ENCODE results near the gene ACTR6.

The ACTR6 gene

GRCh38 chr12:100189636-100190394 is 10.8 kb upstream of the ACTR6 start:
- no peak overlapping the region for H3K9ac ChIP-seq (ENCODE audit: low read depth, low read length, poor library complexity, severe bottlenecking)
- H3K79me2 ChIP-seq (ENCODE audit: insufficient read depth, low read length): peaks cover 46% of the 10 kb centered on the region
- no peak overlapping the region for H3K4me2 ChIP-seq (ENCODE audit: low read depth, low read length, poor library complexity, severe bottlenecking)
- H3F3A ChIP-seq (ENCODE audit: low read depth): no peaks in the 10 kb centered on the region
- TF ChIP-seq CTCF (conservative IDR thresholded peaks at IDR 0.05; ENCODE audit: low read length) (no peak), EZH2phosphoT487 (IDR thresholded peaks at IDR 0.05; ENCODE audit: borderline replicate concordance) (no peak)
- H2AFZ ChIP-seq (ENCODE audit: low read length): no peak overlapping the region
- H3K4me1 ChIP-seq (ENCODE audit: insufficient read depth, low read length, poor library complexity, severe bottlenecking): peaks cover 32% of the 10 kb centered on the region
- peaks cover 9% of the 10 kb centered on the region for H4K20me1 ChIP-seq (ENCODE audit: insufficient read depth, low read length, poor library complexity, severe bottlenecking)
- no peaks in the 10 kb centered on the region for H3K9me3 ChIP-seq (ENCODE audit: insufficient read depth, low read depth, low read length)
- H3K4me3 ChIP-seq (ENCODE audit: low read length, poor library complexity, severe bottlenecking): no peak overlapping the region
- H3K36me3 ChIP-seq (ENCODE audit: insufficient read depth, low read length): no peaks in the 10 kb centered on the region
- H3K9me2 ChIP-seq (replicated peaks; ENCODE audit: low read depth, low read length): no peaks in the 10 kb centered on the region
- no peaks in the 10 kb centered on the region for H3K27me3 ChIP-seq (ENCODE audit: insufficient read depth, low read length, poor library complexity, severe bottlenecking)

- peak overlapping the region; percentile 47 for H3K4me2 ChIP-seq (ENCODE audit: low read depth, low read length, poor library complexity, severe bottlenecking)
- peaks cover 41% of the 10 kb centered on the region for H3K4me1 ChIP-seq (ENCODE audit: insufficient read depth, low read length, poor library complexity, severe bottlenecking)
- TF ChIP-seq EZH2phosphoT487 (IDR thresholded peaks at IDR 0.05; ENCODE audit: borderline replicate concordance): no peak
- TF ChIP-seq CTCF (conservative IDR thresholded peaks at IDR 0.05; ENCODE audit: low read length): no peak
- no peak overlapping the region for H3K4me3 ChIP-seq (ENCODE audit: low read length, poor library complexity, severe bottlenecking)
- H3K9ac ChIP-seq (ENCODE audit: low read depth, low read length, poor library complexity, severe bottlenecking): no peak overlapping the region
- no peaks in the 10 kb centered on the region for H3K9me3 ChIP-seq (ENCODE audit: insufficient read depth, low read depth, low read length)
- no peak overlapping the region for H2AFZ ChIP-seq (ENCODE audit: low read length)
- peaks cover 9% of the 10 kb centered on the region for H4K20me1 ChIP-seq (ENCODE audit: insufficient read depth, low read length, poor library complexity, severe bottlenecking)
- H3K27me3 ChIP-seq (ENCODE audit: insufficient read depth, low read length, poor library complexity, severe bottlenecking): no peaks in the 10 kb centered on the region
- peaks cover 57% of the 10 kb centered on the region for H3K79me2 ChIP-seq (ENCODE audit: insufficient read depth, low read length)
- H3K36me3 ChIP-seq (ENCODE audit: insufficient read depth, low read length): no peaks in the 10 kb centered on the region
- no peaks in the 10 kb centered on the region for H3F3A ChIP-seq (ENCODE audit: low read depth)
- H3K9me2 ChIP-seq (replicated peaks; ENCODE audit: low read depth, low read length): no peaks in the 10 kb centered on the region
Measured at GRCh38 chr12:100193085-100193484, 7.5 kb upstream of the ACTR6 start.

- no peaks in the 10 kb centered on the region for H4K20me1 ChIP-seq (ENCODE audit: insufficient read depth, low read length, poor library complexity, severe bottlenecking)
- peak overlapping the region; percentile 82 for H3K4me3 ChIP-seq (ENCODE audit: low read length, poor library complexity, severe bottlenecking)
- no peak overlapping the region for H2AFZ ChIP-seq (ENCODE audit: low read length)
- no peaks in the 10 kb centered on the region for H3K9me2 ChIP-seq (replicated peaks; ENCODE audit: low read depth, low read length)
- TF ChIP-seq CTCF (conservative IDR thresholded peaks at IDR 0.05; ENCODE audit: low read length) (no peak), EZH2phosphoT487 (IDR thresholded peaks at IDR 0.05; ENCODE audit: borderline replicate concordance) (no peak)
- H3K36me3 ChIP-seq (ENCODE audit: insufficient read depth, low read length): no peaks in the 10 kb centered on the region
- 0 out of 2 replicates have a peak, but pooled peaks cover 5% of the 10 kb centered on the region for H3F3A ChIP-seq (ENCODE audit: low read depth)
- H3K79me2 ChIP-seq (ENCODE audit: insufficient read depth, low read length): peaks cover 54% of the 10 kb centered on the region
- peaks cover 48% of the 10 kb centered on the region for H3K4me1 ChIP-seq (ENCODE audit: insufficient read depth, low read length, poor library complexity, severe bottlenecking)
- no peaks in the 10 kb centered on the region for H3K27me3 ChIP-seq (ENCODE audit: insufficient read depth, low read length, poor library complexity, severe bottlenecking)
- peak overlapping the region; percentile 78 for H3K9ac ChIP-seq (ENCODE audit: low read depth, low read length, poor library complexity, severe bottlenecking)
- H3K9me3 ChIP-seq (ENCODE audit: insufficient read depth, low read depth, low read length): no peaks in the 10 kb centered on the region
- peak overlapping the region; percentile 96 for H3K4me2 ChIP-seq (ENCODE audit: low read depth, low read length, poor library complexity, severe bottlenecking)
Measured at GRCh38 chr12:100197486-100197885, 3.1 kb upstream of the ACTR6 start.

All from Loucy (cell line).